ENCODE measurements around the gene NUP210L. TPM values are rescaled to one million over a fixed set of nuclear protein-coding genes. Genes with fewer than 3 reads are reported as not detected.
A peak's percentile ranks its signal among the peaks of the same experiment; 100 is the strongest.

Gene NUP210L
- total RNA-seq, 1 donor from 2014 or later = not detected

DNA sequence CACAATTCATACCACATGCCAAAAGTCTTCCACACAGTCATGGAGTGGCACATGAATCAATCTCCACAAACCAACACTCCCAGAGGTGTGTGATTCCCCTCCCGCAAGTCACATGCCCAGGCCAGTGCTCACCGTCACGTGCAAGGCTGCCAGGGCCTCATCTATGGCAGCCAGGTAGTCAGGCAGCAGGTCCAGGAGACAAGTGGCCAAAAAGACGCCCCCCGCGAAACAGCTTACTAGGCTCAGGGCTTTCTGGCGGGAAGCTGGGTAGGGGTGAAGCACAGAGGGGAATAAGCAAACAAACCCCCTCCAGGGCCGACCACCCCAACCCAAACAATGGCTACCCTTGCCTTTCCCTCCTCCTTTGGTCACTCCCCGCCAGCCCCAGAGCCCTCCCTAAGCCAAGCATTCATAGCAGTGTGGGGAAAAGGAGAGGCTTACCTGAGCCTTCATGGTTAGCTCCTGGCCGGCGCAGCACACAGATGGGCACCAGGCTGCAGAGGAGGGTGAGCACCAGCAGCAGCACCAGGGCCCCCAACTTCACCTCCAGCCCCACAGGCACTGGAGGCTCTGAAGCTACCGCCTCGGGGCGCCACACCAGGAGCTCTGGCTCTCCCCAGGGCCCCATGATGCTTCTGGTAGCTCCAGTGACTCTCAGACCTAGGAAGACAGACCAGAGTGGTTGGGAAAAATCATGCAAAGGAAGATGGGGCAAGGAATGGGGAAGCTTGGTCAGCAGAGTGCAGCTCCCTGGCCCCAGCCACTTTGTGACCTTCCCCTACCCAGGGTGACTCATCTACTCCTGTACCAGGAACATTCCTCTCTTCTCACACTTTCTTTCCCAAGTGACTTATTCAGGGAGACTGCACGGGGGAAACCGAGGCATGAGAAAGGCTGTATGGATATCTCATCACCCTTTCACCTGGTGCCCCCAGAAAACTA is 192.5 kb downstream of the NUP210L start:
- H3K27ac Mint-ChIP-seq = peak overlapping the region; percentile 97
- Histone ChIP-seq H3K27ac (no peak overlapping the region), H3K36me3 (no peaks in the 10 kb centered on the region), H4K20me1 (ENCODE audit: low read depth) (peaks cover 13% of the 10 kb centered on the region), H3K79me2 (ENCODE audit: low read depth) (peaks cover 69% of the 10 kb centered on the region), H2AFZ (replicated peaks) (no peak overlapping the region), H3K9ac (peak overlapping the region; percentile 71), H3K4me1 (peaks cover 29% of the 10 kb centered on the region), H3K4me2 (peak overlapping the region; percentile 91), H3K27me3 (no peaks in the 10 kb centered on the region), H3F3A (ENCODE audit: low read depth) (peaks cover 60% of the 10 kb centered on the region), H3K9me3 (ENCODE audit: low read depth) (no peaks in the 10 kb centered on the region), H3K4me3 (peak overlapping the region; percentile 63)
- no peak for DNase-seq (ENCODE audit: low spot score)
- H3K4me3 Mint-ChIP-seq = peak overlapping the region; percentile 88
- H3K36me3 Mint-ChIP-seq = peaks cover 19% of the 10 kb centered on the region
- H3K9me3 Mint-ChIP-seq = no peaks in the 10 kb centered on the region
- no peak for TF ChIP-seq EZH2phosphoT487 (IDR thresholded peaks at IDR 0.05)
- TF ChIP-seq, protein P1, sequence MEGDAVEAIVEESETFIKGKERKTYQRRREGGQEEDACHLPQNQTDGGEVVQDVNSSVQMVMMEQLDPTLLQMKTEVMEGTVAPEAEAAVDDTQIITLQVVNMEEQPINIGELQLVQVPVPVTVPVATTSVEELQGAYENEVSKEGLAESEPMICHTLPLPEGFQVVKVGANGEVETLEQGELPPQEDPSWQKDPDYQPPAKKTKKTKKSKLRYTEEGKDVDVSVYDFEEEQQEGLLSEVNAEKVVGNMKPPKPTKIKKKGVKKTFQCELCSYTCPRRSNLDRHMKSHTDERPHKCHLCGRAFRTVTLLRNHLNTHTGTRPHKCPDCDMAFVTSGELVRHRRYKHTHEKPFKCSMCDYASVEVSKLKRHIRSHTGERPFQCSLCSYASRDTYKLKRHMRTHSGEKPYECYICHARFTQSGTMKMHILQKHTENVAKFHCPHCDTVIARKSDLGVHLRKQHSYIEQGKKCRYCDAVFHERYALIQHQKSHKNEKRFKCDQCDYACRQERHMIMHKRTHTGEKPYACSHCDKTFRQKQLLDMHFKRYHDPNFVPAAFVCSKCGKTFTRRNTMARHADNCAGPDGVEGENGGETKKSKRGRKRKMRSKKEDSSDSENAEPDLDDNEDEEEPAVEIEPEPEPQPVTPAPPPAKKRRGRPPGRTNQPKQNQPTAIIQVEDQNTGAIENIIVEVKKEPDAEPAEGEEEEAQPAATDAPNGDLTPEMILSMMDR (IDR thresholded peaks at IDR 0.05) = no peak
- no peak for TF ChIP-seq EZH2 (IDR thresholded peaks at IDR 0.05)
- peaks cover 59% of the 10 kb centered on the region for H3K4me1 Mint-ChIP-seq
- peaks cover 9% of the 10 kb centered on the region for H3K27me3 Mint-ChIP-seq (ENCODE audit: insufficient read depth, low read depth)

DNA sequence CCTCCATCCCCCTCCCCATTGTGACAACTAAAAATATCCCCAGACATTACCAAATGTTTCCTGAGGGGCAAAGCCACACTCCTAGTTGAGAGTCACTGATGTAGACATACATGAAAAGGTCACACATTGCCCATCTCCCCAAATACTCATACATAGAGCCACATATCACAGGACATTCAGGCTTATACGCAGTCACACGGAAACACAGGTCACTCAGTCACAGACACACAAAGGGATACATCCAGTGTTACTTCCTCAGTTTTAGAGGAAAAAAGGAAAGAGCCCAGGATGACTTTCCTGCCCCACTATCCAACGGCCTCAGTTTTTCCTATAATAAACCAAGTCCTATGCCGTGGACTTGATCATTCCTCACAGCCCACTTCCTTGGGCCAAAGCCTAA is 193.5 kb downstream of the NUP210L start:
- no peak for DNase-seq (ENCODE audit: low spot score)
- Mint-ChIP-seq H3K27ac (peak overlapping the region; percentile 2), H3K27me3 (ENCODE audit: insufficient read depth, low read depth) (peaks cover 10% of the 10 kb centered on the region), H3K4me1 (peaks cover 63% of the 10 kb centered on the region), H3K36me3 (peaks cover 19% of the 10 kb centered on the region), H3K9me3 (no peaks in the 10 kb centered on the region), H3K4me3 (peak overlapping the region; percentile 88)
- H3K27ac ChIP-seq = no peak overlapping the region
- H3K79me2 ChIP-seq (ENCODE audit: low read depth) = peaks cover 73% of the 10 kb centered on the region
- H4K20me1 ChIP-seq (ENCODE audit: low read depth) = peaks cover 22% of the 10 kb centered on the region
- H3K9ac ChIP-seq = peak overlapping the region; percentile 71
- TF ChIP-seq, protein P1 (IDR thresholded peaks at IDR 0.05) = no peak
- no peak for TF ChIP-seq EZH2 (IDR thresholded peaks at IDR 0.05)
- TF ChIP-seq EZH2phosphoT487 (IDR thresholded peaks at IDR 0.05) = no peak
- H3K4me1 ChIP-seq = peaks cover 32% of the 10 kb centered on the region
- peak overlapping the region; percentile 91 for H3K4me2 ChIP-seq
- H2AFZ ChIP-seq (replicated peaks) = no peak overlapping the region
- H3K36me3 ChIP-seq = no peaks in the 10 kb centered on the region
- H3F3A ChIP-seq (ENCODE audit: low read depth) = peaks cover 51% of the 10 kb centered on the region
- H3K27me3 ChIP-seq = no peaks in the 10 kb centered on the region
- no peaks in the 10 kb centered on the region for H3K9me3 ChIP-seq (ENCODE audit: low read depth)
- peak overlapping the region; percentile 63 for H3K4me3 ChIP-seq

DNA sequence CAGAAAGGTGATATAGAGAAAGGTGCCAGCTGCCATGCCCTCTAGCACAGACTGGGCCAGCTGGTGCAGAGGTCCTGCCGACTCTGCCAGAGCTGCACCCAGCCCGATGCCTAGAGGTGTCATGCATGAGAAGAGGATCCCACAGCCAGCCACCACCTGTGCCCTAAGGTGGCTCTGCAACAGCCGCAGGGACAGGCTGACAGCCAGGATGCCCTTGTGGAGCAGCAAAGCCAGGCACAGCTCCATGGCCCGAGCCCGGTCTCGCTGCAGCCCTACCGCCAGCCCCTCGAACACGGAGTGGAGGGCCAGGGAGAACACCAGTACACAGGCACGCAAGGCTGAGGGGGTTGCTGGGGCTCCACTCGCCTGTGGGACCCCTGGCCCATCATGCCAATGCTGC is 194.7 kb downstream of the NUP210L start:
- H4K20me1 ChIP-seq (ENCODE audit: low read depth) = peaks cover 32% of the 10 kb centered on the region
- TF ChIP-seq, protein P1 (IDR thresholded peaks at IDR 0.05) = no peak
- TF ChIP-seq EZH2 (IDR thresholded peaks at IDR 0.05) (no peak), EZH2phosphoT487 (IDR thresholded peaks at IDR 0.05) (no peak)
- Mint-ChIP-seq H3K27ac (no peak overlapping the region), H3K4me3 (peak overlapping the region; percentile 100), H3K4me1 (peaks cover 57% of the 10 kb centered on the region), H3K36me3 (peaks cover 15% of the 10 kb centered on the region), H3K27me3 (ENCODE audit: insufficient read depth, low read depth) (peaks cover 11% of the 10 kb centered on the region), H3K9me3 (no peaks in the 10 kb centered on the region)
- H3K9ac ChIP-seq = no peak overlapping the region
- no peak overlapping the region for H3K27ac ChIP-seq
- no peaks in the 10 kb centered on the region for H3K27me3 ChIP-seq
- H3K4me1 ChIP-seq = peaks cover 37% of the 10 kb centered on the region
- no peak overlapping the region for H3K4me2 ChIP-seq
- peaks cover 40% of the 10 kb centered on the region for H3F3A ChIP-seq (ENCODE audit: low read depth)
- no peak for DNase-seq (ENCODE audit: low spot score)
- no peak overlapping the region for H3K4me3 ChIP-seq
- no peak overlapping the region for H2AFZ ChIP-seq (replicated peaks)
- H3K9me3 ChIP-seq (ENCODE audit: low read depth) = no peaks in the 10 kb centered on the region
- H3K36me3 ChIP-seq = no peaks in the 10 kb centered on the region
- H3K79me2 ChIP-seq (ENCODE audit: low read depth) = peaks cover 73% of the 10 kb centered on the region
